GM12891 (cell line): ENCODE data around the gene CD164L2.

ENCODE experiments used
- POLR2A ChIP-seq: IDR thresholded peaks from 2 replicates; pipeline ENCODE4 v1.6.1; 2011; ENCODE audit warnings: low read depth, low read length, control low read depth
- POLR2AphosphoS5 ChIP-seq: IDR thresholded peaks from 2 replicates; pipeline ENCODE4 v1.6.1; 2011; ENCODE audit warnings: low read depth, low read length, control low read depth
- TAF1 ChIP-seq: IDR thresholded peaks from 2 replicates; pipeline ENCODE4 v1.6.1; 2011; ENCODE audit warnings: low read depth, low read length, control low read depth

DNA sequence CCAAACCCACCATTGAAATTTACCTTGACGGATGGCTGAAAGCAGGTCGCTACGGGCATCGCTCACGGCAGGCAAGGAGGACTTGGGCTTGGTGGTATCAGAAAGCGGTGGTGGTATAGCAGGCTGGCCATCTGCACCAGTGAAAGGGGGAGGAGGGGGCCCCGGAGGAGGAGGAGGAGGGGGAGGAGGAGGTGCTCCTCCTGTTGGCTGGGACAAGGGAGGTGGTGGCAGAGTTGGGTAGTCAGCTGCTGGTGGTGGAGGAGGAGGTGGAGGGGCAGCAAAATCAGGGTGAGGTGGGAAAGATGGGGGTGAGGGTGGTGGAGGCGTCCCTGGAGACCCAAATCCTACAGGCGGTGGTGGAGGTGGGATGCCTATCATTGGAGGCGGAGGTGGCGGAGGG is 26.5 kb upstream of the CD164L2 start:
- no peak for TF ChIP-seq POLR2AphosphoS5
- no peak for TF ChIP-seq POLR2A
- no peak for TF ChIP-seq TAF1
